GM21576 (cell line): ENCODE measurements around the gene DAPK3.
A peak's percentile ranks its signal among the peaks of the same experiment; 100 is the strongest.
"Not testable (repeated sequence)": the region's sequence is repeated elsewhere in the genome, so short reads cannot be mapped to it uniquely, and the experiment has no call there.

Experiments
- ATAC-seq: cut with Tn5 transposase; IDR thresholded peaks from one replicate; pipeline ENCODE4 v1.9.1; 2021; ENCODE audit warnings: mild to moderate bottlenecking, moderate library complexity; ENCODE audit not compliant: unreplicated experiment

The DAPK3 gene

DNA sequence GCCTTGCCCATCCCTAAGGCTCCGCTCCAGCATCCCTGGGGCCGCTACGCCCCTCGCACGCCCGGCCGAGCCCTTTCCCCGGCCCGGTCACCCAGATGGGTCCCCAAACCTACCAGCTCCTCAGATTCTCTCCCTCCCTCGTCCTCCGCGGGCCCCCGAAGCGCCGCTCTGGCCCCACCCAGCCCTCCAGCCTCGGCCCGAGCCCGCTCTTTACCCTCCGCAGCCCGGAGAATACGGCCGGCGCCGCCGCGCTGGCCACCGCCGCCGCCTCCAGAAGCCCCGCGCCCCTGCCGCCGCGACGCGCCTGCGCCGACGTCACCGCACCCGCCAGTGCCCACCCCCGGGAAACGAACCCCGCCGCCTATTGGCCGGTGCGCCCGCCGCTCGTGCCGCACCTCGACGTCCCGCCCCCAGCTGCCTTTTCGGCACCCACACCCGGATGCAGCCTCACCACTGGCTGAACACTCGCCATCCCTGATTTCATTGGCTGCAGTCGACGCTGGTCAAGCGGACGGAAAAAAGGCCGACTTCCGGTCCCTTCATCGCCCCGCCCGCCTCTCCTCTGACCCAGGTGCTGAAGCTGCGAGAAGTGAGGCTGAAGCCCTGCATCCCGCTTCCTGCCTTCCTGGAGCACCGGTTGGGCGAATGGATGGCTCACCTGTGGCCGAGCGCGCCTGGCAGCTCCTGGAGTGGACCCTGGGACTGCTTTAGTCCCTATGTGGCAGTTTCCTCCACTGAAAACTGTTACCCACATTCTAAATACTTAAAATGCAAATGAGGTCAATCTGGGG is at the start of gene DAPK3:
TSS of gene DAPK3 (minus strand) at position 292 of the 791 bp plus-strand sequence. CDS start 1,364 bp downstream, outside the sequence.
- peak; percentile 82 for ATAC-seq

DNA sequence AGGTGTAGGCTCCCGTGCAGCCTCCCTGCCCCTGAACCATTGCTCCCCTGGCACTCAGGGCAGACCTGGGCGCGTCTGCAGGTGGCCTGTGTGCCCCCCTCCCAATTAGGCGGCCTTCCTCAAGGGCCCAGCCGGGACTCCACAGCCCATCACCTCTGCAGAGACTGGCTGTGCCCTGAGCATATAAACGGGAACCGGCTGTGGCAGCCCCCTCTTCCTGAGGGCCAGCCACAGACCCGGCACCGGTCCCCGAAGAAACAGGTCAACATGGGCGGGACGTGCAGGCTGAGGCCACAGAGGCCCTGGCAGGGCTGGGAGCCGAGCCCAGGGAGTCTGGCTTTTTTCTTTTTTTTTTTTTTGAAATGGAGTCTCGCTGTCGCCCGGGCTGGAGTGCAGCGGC is 48.7 kb upstream of the DAPK3 start:
- ATAC-seq = no peak

DNA sequence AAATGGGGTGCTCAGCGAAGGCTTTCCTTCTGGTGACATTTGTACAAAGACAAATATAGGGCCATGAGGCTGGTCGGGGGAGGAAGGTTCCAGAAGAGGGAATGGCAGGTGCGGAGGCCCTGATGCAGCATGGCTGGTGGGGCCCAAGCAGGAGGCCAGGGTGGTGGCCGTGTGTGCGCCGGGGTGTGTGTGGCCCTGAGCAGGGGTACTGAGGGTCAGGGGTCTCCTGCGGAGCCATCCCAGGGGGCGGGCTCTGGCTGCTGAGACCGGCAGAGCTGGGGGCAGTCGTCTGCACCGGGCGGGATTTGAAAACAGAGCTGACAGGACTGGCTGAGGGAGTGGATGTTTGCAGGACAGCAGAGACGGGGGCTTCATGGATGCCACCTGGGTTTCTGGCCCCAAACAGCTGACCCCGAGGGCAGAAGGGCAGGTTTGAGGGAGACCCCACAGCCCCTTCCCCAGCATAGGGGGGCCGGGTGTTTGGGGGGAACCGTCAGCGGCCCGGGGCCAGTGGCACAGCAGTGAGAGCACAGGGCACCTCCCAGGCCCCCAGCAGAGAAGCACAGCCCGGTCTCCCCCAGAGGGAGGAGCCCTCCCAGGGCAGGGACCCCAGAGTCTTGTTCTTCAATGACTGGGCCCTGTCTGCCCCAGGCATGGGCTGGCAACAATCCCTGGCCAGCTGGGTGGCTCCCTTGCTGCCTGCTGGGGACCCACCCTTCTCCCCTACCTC is 48.0 kb upstream of the DAPK3 start:
- no peak for ATAC-seq

DNA sequence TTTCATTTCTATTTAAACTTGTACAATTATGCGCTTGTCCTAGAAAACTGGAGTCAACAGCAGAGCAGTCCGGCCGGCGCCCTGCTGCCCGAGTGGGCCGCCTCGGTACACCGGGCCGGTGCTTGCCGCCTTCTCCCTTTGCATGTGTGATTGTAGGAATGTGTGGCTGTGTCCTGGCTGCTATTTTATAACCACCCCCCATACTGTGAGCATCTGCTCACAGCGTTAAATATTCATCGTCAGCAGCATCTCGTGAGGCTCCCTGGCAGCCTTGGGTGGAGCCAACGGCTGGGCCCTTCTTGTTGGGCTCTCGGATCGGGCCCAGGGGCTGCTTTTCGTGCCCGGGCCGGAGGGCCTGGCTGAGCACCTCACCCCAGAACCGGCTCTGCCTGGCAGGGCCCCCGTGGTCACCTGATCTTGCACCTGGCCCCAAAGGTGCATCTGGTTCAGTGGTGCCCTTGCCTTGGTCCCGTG is 47.3 kb upstream of the DAPK3 start:
- no peak for ATAC-seq

DNA sequence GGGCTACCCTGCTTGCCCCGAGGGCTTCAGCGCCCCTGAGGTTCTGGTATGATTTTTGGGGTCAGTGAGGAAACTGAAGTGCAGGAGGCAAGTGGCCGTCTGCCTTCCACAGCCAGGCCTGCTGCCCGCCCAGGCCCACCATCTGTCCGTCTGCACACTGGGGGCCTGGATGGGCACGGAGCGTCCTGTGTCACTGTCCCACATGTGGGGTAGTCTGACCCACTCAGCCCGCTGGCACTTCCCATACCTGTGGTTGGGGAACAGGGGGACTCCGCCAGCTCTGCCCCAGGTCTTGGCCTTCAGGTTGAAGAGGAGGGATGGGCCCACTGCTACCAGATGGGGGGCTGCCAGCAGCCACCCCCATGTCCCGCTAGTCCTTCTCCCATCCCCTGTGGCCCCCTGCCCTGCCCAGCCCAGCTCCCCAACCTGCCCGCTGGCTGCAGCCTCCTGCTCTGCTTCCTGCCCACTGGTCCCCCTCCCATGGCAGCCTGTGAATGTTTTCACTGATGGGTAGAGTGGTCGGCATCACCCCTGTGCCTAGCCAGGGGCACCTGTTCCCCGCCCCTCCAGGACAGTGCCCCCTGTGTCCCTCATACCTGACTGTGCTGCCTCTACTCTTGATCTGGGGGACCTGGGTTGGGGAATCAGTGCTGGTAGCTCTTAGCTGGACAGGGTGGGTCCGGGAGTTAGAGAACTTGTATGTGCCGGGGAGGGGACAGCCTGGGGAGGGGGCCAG is 46.2 kb upstream of the DAPK3 start:
- ATAC-seq = no peak

DNA sequence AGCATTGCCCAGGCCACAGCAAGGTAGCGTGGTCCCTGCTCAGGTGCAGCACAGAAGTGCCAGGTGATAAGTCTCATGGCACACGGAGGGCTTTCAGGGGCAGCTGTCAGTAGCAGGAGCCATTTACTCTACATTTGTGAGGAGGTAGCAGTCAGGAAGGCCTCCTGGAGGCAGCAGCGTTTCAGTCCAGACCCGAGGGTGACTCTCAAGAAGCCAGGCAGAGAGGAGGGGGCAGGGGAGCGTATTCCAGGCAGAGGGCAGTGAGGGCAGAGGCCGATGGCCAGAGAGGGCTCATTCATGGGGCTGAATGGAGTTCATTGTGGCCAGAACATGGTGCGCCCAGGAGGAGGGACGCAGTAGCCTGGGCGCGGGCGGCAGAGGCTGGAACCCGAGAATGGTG is 45.6 kb upstream of the DAPK3 start:
- ATAC-seq = no peak

DNA sequence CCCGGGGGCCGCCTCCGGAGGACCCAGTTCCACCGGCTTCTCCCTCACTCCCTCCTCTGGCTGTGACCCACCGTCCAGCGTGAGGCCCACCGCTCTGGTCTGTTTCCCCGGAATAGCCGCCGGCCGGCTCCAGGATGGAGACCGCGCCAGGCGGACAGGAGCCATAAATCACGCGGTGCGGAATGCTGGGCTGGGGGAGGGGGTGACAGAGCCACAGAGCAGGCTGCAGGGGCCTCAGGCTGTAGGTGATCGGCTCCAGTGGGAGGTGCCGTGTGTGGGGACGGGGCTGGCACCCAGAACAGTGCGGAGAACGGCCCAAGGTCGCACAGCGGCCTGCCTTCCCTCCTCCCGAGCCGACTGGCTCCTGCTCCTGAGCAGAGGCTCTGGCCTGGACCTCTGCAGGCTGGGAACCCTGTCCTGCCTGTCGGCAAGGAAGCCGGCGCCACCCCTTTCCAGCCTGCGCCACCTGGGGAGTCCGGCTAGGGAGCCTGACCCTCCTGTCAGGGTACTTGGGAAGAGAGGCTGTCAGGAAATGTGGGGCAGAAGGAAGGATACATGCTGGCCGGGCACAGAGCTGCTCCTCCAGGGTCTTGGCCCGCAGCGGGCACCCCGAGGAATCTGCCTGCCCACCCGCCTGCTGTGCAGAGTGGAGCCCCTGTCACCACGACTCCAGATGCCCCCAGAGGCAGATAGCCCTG is 45.0 kb upstream of the DAPK3 start:
- no peak for ATAC-seq

DNA sequence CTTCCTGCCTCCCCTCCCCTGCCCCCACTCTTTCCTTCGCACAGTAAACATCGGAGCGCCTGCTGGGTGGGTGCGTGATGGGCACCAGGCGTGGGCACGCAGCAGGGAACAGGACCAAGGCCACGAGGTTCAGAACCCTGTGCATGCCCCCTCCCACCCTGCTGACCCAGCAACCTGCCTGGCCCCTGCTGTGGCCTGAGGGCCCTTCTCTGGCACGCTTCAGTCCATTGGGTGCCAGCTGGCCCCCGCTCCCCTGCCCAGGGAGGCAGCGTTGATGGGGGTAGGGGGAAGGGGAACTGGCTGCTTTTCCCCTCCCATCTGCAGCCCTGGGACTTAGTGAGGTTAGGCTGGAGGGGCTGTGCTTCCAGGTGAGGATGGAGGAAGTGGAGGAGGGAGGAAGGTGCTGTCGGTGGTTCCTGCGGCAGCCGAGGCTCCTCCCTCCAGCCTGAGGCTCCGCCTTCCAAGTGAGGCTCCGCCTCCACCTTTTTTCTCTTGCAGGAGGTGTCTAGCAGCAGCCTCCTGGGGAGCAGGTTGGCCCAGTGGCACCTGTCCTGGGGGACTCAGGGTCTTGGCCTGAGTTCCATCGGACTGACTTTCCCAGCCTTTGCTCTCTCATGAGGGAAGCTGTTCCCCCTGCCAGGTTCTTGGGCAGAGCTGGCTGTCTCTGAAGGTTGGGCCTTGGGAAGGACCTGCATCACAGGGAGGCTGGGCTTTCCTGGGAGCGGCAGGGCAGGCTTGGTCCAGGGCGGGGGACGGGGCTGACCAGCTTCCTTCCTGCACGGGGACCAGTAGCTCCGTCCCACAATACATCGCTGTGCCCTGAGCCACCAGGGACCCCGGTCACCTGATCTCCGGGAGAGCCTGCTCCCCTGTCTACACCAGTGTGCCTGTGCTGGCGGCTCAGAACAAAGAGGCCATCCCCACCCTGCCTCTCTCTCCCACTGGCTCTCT is 43.9 kb upstream of the DAPK3 start:
- no peak for ATAC-seq

DNA sequence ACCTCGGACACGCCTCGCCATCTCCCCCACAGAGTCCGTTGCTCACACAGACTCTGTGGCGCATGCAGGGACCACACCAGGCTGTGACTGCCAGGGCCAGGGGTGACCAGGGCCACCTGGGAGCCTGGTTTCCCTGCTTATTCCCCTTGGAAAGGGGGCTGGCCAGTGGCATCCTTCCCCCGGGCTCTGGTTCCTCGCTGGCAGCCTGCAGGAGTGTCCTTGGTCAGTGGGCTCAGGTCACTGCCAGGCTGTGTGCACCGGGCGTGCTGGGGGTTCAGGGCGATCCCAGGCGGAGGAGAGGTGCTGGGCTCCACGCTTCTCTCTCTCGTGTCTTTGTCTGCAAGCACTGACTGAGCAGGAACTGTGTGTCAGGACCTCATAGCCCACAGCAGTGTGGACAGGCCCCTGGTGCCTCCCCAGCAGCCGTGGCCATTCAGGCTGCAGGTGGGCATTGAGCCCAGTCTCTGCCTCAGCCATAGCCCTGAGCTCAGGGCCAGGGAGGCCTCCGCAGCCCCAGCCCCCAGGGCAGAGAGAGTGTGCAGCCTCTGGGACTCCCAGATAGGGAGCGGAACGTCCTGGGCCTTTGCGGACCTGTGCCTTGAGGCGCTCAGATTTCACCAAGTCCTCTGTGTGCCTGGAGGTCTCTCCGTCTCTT is 43.1 kb upstream of the DAPK3 start:
- no peak for ATAC-seq

DNA sequence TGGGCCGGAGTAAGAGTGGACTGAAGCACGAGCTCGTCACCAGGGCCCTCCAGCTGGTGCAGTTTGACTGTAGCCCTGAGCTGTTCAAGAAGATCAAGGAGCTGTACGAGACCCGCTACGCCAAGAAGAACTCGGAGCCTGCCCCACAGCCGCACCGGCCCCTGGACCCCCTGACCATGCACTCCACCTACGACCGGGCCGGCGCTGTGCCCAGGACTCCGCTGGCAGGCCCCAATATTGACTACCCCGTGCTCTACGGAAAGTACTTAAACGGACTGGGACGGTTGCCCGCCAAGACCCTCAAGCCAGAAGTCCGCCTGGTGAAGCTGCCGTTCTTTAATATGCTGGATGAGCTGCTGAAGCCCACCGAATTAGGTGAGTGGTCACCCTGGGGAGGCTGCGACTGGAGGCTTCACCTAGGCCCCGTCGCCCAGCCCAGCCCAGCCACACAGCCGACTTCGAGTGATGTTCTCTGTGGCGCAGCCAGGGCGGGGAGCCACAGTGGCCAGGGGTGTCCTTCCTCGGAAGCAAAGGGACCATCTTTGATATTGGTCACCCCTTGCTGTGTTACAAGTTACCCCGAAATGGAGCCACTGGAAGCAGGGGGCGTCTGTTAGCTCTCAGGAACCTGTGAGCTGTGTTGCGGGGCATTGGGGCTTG is 42.2 kb upstream of the DAPK3 start:
- no peak for ATAC-seq

DNA sequence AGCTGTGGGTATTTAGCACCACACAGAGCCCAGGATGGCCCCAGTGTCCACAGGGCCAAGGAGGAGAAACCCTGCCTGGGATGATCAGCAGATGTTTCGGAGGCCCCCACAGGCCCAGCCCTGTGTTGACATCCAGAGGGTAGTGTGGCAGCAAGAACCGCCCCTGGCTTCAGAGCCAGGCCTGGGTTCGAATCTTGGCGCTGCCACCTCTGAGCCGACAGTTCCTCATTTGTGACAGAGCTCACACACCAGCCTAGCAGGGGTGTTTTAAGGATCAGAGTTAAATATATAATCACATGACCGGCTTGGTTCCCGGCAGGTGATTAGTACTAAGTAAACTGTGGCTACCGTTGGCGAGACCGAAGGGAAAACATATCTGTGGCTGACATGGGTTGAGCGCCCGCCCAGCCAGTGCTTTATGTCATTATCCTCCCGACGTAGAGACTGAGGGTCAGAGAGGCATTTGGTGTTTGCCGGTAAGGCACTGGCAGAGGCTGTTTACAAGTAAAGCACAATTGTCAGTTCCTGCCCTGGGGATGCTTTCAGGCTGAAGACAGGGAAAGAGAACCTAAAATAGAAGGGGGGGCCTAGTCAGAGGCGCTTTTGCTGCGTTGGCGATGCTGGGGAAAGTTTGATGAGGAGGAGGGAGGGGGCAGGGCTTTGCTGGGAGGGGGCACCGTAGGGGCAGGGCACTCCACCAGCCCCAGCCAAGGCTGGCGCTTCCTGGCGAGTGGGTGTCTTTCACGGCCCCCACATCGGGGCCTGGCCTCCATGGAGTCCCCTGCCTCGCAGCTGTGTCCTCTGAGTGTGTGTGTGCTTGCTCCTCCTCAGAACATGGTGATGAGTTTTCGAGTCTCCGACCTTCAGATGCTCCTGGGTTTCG is 41.4 kb upstream of the DAPK3 start:
- ATAC-seq = no peak

DNA sequence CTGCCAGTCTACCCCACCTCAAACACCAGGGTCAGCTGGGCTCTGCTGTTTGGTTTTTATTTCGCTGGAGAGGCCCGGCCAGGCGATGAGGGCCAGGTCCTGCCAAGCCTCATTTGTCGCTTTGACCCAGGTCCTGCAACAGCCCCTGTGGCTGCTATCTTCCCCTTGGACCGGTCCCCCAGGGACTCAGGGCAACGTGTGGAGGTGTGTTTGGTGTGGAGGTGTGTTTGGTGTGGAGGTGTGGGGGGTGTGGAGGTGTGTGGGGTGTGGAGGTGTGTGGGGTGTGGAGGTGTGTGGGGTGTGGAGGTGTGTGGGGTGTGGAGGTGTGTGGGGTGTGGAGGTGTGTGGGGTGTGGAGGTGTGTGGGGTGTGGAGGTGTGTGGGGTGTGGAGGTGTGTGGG is 40.5 kb upstream of the DAPK3 start:
- not testable (repeated sequence) for ATAC-seq

DNA sequence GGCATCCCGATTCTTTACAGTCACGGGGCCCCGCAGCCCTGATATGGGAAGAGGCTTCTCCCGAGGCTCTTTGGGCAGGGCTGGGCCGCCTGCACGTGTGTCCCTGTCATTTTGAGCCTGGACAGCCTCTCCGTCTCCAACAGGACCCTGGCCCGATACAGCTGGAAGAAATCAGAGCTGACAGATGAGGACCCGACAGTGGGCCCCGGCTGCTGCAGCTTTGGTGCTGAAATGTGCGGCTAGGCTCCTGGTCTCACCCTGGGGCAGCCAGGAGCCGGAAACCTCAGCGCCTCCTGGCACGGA is 39.9 kb upstream of the DAPK3 start:
- no peak for ATAC-seq

DNA sequence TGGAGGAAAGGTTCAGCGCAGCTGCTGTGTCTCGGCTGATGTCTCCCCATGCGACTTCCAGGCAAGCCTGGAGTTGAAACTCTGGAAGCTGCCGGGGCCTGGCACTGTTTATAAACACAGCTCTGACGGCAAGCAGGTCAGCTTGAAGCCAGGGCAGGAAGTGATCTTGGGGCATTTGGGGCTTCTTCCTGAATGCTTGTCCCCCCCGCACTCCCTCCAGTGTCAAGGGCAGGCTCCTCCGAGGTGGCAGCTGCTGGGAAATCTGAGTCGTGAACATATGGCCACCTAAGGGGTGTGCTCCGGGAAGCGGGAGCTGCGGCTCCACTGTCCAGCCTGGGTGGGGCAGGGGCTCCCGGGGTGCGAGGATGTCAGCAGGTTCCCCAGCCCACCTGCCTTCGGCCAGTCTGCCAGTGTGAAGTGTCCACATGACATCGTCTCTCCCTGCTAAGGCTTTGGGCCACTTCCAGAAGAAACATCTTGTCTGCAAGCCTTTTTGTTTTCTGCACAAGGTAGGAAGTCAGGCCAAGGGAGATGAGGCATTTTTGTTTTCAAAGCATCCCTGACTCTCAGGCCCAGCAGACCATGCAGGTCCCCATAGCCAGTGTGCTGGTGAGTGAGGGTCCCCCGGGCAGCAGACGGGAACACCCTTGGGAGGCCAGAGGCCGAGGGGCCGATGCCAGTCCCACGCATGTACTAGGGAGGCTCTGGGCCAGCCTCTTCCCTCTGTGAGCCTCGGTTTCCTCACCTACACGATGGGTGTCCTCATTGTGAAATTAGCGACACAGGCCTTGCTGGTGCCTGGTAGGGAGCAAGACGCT is 39.3 kb upstream of the DAPK3 start:
- ATAC-seq = no peak

DNA sequence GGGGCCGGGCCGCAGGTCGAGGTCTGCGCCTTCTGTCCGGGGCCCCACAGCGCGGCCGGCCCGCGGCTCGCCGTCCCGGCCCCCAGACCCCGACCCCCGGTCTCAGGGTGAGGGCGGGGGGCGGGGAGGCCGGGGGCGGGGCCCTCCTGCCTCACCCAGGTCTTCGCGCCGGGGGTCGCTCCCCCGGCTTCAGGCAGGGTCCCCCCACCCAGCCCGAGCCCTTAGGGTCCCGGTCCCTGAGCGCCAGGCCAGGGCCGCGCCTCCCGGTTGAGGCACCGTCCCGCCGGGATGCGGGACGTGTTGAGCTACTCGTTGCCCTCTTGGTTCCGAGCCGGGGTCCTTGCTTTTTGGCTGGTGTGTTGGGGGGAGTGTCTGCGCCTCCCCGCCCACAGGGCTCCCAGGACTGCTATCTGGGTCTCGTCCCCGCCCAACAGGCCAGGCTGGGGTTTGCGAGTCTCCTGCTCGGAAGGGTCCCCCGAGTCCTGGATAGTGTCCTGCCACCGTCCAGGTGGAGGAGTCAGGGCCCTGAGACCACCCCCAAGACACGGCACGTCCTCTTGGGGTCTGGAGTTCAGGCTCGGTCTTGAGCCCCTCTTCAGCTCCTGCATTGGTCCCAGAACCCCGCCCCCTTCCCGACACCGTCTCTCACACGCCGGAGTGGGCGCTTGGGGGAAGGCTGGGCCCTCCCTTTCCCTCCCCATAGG is 37.1 kb upstream of the DAPK3 start:
- peak; percentile 15 for ATAC-seq

DNA sequence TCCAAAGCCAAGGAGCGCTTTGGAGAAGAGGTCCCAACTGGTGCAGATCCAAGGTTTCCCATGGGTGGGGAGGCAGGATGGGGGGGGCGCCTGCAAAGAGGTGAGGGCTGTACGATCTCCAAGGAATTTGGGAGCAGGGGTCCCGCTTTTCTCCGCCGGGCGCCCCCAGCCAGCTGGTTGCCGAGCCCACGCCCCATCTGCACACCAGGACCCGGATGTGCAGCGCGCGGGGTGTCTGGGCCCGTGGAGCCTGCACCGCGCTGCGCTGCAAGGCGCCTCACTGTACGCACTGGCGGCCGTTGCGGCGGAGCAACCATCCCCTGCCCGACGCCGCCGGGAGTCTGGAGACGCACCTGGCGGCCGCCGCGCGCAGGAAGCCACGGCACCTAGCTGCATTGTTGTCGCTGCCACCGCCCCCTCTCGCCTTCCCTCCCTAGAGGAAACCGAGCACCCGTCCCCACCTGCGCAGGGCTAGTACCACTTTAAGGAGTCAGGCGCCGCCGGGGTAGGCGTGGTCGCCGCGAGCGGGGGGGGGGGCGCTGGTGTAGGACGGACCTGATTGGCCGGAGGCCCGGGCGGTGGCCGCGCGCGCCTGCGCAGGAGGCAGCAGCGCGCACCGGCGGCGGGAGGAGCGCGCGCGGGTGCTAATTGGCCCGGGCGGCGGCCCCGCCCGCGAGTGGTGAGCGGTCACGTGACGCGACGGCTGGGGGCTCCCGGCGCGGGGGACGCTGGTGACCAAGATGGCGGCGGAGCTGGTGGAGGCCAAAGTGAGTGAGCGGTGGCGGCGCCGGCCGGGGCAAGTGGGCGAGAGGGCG is 36.3 kb upstream of the DAPK3 start, which contains the start of gene PIAS4:
TSS of gene PIAS4 (plus strand) at position 716 of the 815 bp plus-strand sequence. CDS start at position 741, 25 bp downstream.
- ATAC-seq = peak; percentile 66
